GM12878 (cell line): ENCODE measurements around the gene WDR91. TPM values are rescaled to one million over a fixed set of nuclear protein-coding genes. Genes with fewer than 3 reads are reported as not detected.
"Not testable (repeated sequence)": the region's sequence is repeated elsewhere in the genome, so short reads cannot be mapped to it uniquely, and the experiment has no call there.

Source experiments
- ATAC-seq: fragments of 200-7000 bp; cut with Tn5 transposase; 3 replicates; pipeline ENCODE4 v1.9.1; 2020; ENCODE audit warnings: mild to moderate bottlenecking, moderate library complexity
- BruUV-seq: library from RNA; stranded (reverse); fragments of 400-500 nt; replicated peaks from 2 replicates; lab custom pipeline; 2021; lab: Mats Ljungman, UMichigan
- CTCF ChIA-PET: fragments of 300-600 bp; sonication (Branson Sonifier 250); formaldehyde crosslinking; extraction: SDS; loops from one replicate; lab custom pipeline; 2021; ENCODE audit warnings: inconsistent platforms; lab: Yijun Ruan, JAX
- POLR2A ChIA-PET: fragments of 350-600 bp; formaldehyde crosslinking; extraction: SDS; loops from one replicate; lab custom pipeline; 2021; ENCODE audit warnings: inconsistent platforms; lab: Charles Lee
- RAD21 ChIA-PET: fragments of 300-600 bp; sonication (Branson Sonifier 250); formaldehyde crosslinking; loops from one replicate; lab custom pipeline; 2023; ENCODE audit warnings: antibody characterized with exemption; ENCODE audit not compliant: unreplicated experiment; lab: Charles Lee
- SMC1A ChIA-PET: fragments of 300-600 bp; sonication (Branson Sonifier 250); formaldehyde crosslinking; loops from one replicate; lab custom pipeline; 2023; ENCODE audit not compliant: unreplicated experiment, uncharacterized antibody; lab: Charles Lee
- DNase-seq: peaks from one replicate; pipeline ENCODE4 v3.0.0-alpha.2; 2011; ENCODE audit warnings: low read depth, low spot score
- FAIRE-seq: peaks from 3 replicates; lab custom pipeline; 2011; peaks lifted over from hg19 to GRCh38; lab: Jason Lieb, UNC
- H2AFZ ChIP-seq: 2 replicates; pipeline ENCODE4 v1.6.0; 2011; ENCODE audit warnings: low read depth, low read length, control low read depth; ENCODE audit not compliant: control insufficient read depth
- H3K27ac ChIP-seq: 2 replicates; pipeline ENCODE4 v1.5.1; 2011; ENCODE audit warnings: control low read depth; ENCODE audit not compliant: control insufficient read depth, insufficient read depth
- H3K27me3 ChIP-seq, 2 experiments: replicated peaks in 1 of 2; 2 replicates each; pipeline versions ENCODE4 v1.6.0 to v1.6.1; 2011; ENCODE audit warnings: low read length in 1 of 2; ENCODE audit not compliant: control insufficient read depth in 2 of 2, insufficient read depth in 2 of 2
- H3K36me3 ChIP-seq, 2 experiments: 2 replicates each; pipeline ENCODE4 v1.5.1; 2011; ENCODE audit warnings: low read length in 1 of 2; ENCODE audit not compliant: control insufficient read depth in 2 of 2, insufficient read depth in 2 of 2
- H3K4me1 ChIP-seq: 2 replicates; pipeline ENCODE4 v1.6.1; 2011; ENCODE audit warnings: mild to moderate bottlenecking, low read length, moderate library complexity, mixed read lengths; ENCODE audit not compliant: control insufficient read depth, insufficient read depth
- H3K4me2 ChIP-seq: 2 replicates; pipeline ENCODE4 v1.6.0; 2011; ENCODE audit warnings: control low read depth; ENCODE audit not compliant: control insufficient read depth, insufficient read depth
- H3K4me3 ChIP-seq: fragments of 200-600 bp; sonication (generic); 2 replicates; pipeline ENCODE4 v1.5.1; 2016
- H3K79me2 ChIP-seq: 2 replicates; pipeline ENCODE4 v1.6.0; 2011; ENCODE audit warnings: low read length; ENCODE audit not compliant: control insufficient read depth, insufficient read depth
- H3K9ac ChIP-seq: 2 replicates; pipeline ENCODE4 v1.8.0; 2011; ENCODE audit warnings: low read length, control low read depth, mixed read lengths; ENCODE audit not compliant: control insufficient read depth, insufficient read depth
- H3K9me3 ChIP-seq: replicated peaks from 3 replicates; pipeline ENCODE4 v1.5.1; 2011; ENCODE audit warnings: mild to moderate bottlenecking, low read length; ENCODE audit not compliant: control insufficient read depth, insufficient read depth
- H4K20me1 ChIP-seq: 2 replicates; pipeline ENCODE4 v1.6.0; 2011; ENCODE audit not compliant: control insufficient read depth, insufficient read depth
- BCL11A ChIP-seq: IDR thresholded peaks from 2 replicates; pipeline ENCODE4 v1.6.1; 2011; ENCODE audit warnings: low read depth, low read length
- BCL3 ChIP-seq: IDR thresholded peaks from 2 replicates; pipeline ENCODE4 v1.6.1; 2011; ENCODE audit warnings: borderline replicate concordance, low read depth, mild to moderate bottlenecking, moderate library complexity, low read length; ENCODE audit not compliant: insufficient read depth, poor library complexity, severe bottlenecking
- CTCF ChIP-seq, 3 experiments: IDR thresholded peaks in 2 of 3; conservative IDR thresholded peaks in 1 of 3; 2 replicates each; pipeline ENCODE4 v1.5.1; 2011; ENCODE audit warnings: low read depth in 3 of 3, low read length in 3 of 3, mild to moderate bottlenecking in 3 of 3, control low read depth in 2 of 3, moderate library complexity in 2 of 3, inconsistent platforms in 1 of 3, mixed read lengths in 1 of 3; ENCODE audit not compliant: control insufficient read depth in 2 of 3, insufficient read depth in 1 of 3; ENCODE audit errors: extremely low read depth in 1 of 3
- LARP7 ChIP-seq: fragments of 450-650 bp; IDR thresholded peaks from 2 replicates; pipeline ENCODE4 v1.6.1; 2017; ENCODE audit warnings: mild to moderate bottlenecking
- PML ChIP-seq: IDR thresholded peaks from 2 replicates; pipeline ENCODE4 v1.6.1; 2012; ENCODE audit warnings: low read length, inconsistent platforms
- WGBS: methylation state at CpG from one replicate; pipeline ENCODE4 v1.1.6; 2016; ENCODE audit warnings: low lambda C conversion rate; ENCODE audit not compliant: insufficient replicate concordance, insufficient coverage; ENCODE audit errors: missing lambda C conversion rate; 5-methylcytosine and 5-hydroxymethylcytosine counted together
- in situ Hi-C: fragments of 300-500 bp; cut with MboI; formaldehyde crosslinking; loops from 9 replicates; pipeline ENCODE4 v1.14.3; 2018; ENCODE audit warnings: mixed read lengths
- intact Hi-C: fragments of 100-400 bp; cut with micrococcal nuclease; formaldehyde crosslinking; loops from one replicate; pipeline ENCODE4 v1.14.2; 2022; ENCODE audit not compliant: unreplicated experiment
- polyA plus RNA-seq, 11 experiments: library from polyadenylated mRNA; depleted of rRNA in 4 of 11; unstranded in 6 of 11; stranded (reverse) in 5 of 11; fragments of >200 nt; fragmentation: Nextera tagmentation in 4 of 11; fragmentation: Illumina TruSeq in 1 of 11; extraction: Ambion mirVana in 4 of 11; extraction: Trizol in 1 of 11; gene quantifications; 1 replicate in 1 of 11; 2 replicates in 10 of 11; pipeline versions ENCODE4 v1.2.1 to v1.2.3, GENCODE V29; 2011 to 2016; ENCODE audit warnings: inconsistent platforms in 2 of 11, missing spikeins in 2 of 11, low read depth in 1 of 11
- total RNA-seq, 4 experiments: library from RNA; depleted of rRNA in 3 of 4; stranded (reverse); fragments of >200 nt in 3 of 4; fragmentation: Illumina TruSeq in 1 of 4; extraction: Trizol in 1 of 4; gene quantifications; 2 replicates each; pipeline versions ENCODE4 v1.2.1 to v1.2.3, GENCODE V29; 2013 to 2021

The WDR91 gene
- total and polyA plus RNA-seq, 10 of the 15 experiments (the other 5 are each of a cell fraction or from before 2014, with no cell fraction given) = 7.6 to 83.3 (median 16.5) TPM

- TF ChIP-seq LARP7 = no peak
- TF ChIP-seq PML = no peak
- no peak for TF ChIP-seq CTCF (IDR thresholded peaks at IDR 0.05 in 2 of 3, conservative IDR thresholded peaks at IDR 0.05 in 1 of 3; ENCODE audit: control insufficient read depth in 2 of 3, extremely low read depth in 1 of 3, insufficient read depth in 1 of 3, low read depth in 3 of 3, low read length in 3 of 3)
- no peak for TF ChIP-seq BCL11A
- TF ChIP-seq BCL3 = no peak
Measured at GRCh38 chr7:135234727-135235126, 23.4 kb upstream of the WDR91 start (continued).

GRCh38 chr7:135234095-135234494 lies 22.8 kb upstream of the WDR91 start:
- H3K27ac ChIP-seq, H3K27me3 ChIP-seq, H3K9ac ChIP-seq, in situ Hi-C loops, DNase-seq, H3K36me3 ChIP-seq, BruUV-seq, intact Hi-C loops, H3K9me3 ChIP-seq, FAIRE-seq, H4K20me1 ChIP-seq, ATAC-seq, RAD21 ChIA-PET, H2AFZ ChIP-seq, H3K79me2 ChIP-seq, H3K4me2 ChIP-seq, H3K4me3 ChIP-seq: not testable (repeated sequence)
- peaks cover 14% of the 10 kb centered on the region for H3K4me1 ChIP-seq
- ChIA-PET CTCF (interaction anchor here (1.0 to 4.3 kb wide), 5 partner anchors 9 to 77 kb away, joined by 3 to 18 read pairs (median 5); no protein-coding TSS in a partner anchor), POLR2A (interaction anchor here (0.9 to 4.0 kb wide), 2 partner anchors 18 to 49 kb away, joined by 3 to 30 read pairs; no protein-coding TSS in a partner anchor), SMC1A (interaction anchor here (1.1 to 3.9 kb wide), 3 partner anchors 9 to 64 kb away, joined by 3 to 26 read pairs (median 4); no protein-coding TSS in a partner anchor)
- 89% methylated on average over 14 of the region's 14 CpGs for WGBS
